ENCODE results near the gene CT47C1.
"Not testable (repeated sequence)": the region's sequence is repeated elsewhere in the genome, so short reads cannot be mapped to it uniquely, and the experiment has no call there.

The CT47C1 gene
- 0 to 0.07 (median 0) reads per million in 18 experiments for total RNA-seq

DNA sequence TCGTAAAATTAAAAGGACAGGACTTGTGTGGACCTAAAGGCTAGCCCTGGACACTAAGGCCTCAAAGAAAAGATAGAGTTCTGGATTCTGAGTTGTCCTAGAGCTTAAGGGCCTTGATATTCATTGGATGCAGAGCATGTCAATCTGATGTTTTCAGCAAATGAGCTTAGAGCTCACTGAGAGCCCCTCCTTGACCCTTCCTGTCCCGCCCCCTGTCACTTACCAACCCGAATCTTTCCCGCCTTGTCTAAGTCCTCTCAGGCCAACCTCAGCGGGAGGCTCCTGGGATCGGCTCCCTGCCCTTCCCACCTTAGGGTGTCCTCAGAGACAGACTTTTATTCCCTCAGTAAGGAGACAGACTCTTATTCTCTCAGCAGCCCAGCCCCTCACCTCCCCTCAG is at the start of gene CT47C1:
TSS of gene CT47C1 (plus strand) at position 250 of the 400 bp plus-strand sequence. CDS start 233 bp downstream, outside the sequence.
- DNase-seq: no peak

DNA sequence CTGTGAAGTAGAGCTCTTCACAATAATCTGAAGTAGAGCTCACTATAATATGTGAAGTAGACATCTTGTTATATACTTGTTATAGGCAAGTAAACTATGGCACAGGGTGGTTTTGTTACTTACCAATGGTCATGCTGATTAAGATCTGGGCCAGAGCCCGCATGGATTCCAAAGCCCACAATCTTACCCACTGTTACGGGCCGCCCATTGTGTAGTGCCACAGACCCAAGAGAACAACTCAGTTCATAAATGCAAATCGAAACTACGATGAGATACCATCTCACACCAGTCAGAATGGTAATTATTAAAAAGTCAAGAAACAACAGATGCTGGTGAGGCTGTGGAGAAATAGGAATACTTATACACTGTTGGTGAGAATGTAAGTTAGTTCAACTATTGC is 46.9 kb upstream of the CT47C1 start:
- no peak for DNase-seq

DNA sequence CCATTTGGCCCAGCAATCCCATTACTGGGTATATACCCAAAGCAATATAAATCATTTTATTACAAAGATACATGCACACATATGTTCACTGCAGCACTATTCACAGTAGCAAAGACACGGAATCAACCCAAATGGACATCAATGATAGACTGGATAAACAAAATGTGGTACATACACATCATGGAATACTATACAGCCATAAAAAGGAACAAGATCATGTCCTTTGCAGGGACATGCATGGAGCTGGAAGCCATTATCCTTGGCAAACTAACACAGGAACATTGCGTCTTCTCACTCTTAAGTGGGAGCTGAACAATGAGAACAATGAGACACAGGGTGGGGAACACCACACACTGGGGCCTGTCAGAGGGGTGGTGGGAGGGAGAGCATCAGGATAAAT is 46.4 kb upstream of the CT47C1 start:
- not testable (repeated sequence) for DNase-seq

DNA sequence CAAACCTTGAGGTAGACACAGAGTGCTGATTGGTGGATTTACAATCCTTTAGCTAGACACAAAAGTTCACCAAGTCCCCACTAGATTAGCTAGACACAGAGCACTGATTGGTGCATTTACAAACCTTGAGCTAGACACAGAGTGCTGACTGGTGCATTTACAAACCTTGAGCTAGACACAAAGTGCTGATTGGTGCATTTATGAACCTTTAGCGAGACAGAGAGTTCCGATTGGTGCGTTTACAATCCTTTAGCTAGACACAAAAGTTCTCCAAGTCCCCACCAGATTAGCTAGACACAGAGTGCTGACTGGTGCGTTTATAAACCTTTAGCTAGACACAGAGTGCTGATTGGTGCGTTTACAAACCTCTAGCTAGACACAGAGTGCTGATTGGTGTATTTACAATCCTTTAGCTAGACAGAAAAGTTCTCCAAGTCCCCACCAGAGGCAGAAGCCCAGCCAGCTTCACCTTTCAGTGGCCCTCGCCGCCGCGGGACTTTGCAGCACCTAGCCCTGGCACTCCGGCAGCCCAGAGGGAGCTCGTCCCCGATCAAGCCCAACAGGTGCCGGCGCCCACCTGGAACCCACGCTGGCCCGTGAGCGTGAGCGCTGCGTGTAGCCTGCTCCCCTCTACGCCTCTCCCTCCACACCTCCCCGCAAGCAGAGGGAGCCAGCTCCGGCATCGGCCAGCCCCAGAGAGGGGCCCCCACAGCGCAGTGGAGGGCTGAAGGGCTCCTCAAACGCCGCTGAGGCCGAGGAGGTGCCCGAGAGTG is 44.6 kb upstream of the CT47C1 start:
- not testable (repeated sequence) for DNase-seq

DNA sequence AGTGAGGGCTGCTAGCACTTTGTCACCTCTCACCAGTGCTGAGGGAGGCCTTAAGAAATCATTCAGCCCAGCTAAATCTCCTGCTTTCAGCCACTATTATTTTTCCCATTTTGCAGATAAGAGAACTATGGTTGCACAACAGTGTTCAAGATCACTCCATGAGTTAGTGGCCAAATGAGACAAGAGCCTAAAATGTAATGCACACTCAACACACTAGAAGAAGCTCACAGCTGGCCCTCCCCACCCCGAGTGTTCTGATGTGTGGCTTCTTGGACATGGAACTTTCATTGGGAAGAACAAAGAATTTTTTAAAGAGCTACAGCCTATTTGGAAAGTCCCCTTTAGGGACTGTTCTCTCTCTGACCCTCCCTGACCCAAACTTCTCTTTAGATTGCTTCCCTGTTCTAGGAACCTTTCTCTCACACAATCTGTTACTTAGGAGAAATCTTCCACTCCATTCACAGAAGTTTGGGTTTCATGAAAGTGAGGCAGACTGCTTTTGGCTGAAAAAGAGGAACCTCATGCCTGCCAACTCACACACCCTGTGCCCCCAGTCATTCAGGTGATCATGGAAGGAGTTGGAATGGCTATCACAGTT is 44.0 kb upstream of the CT47C1 start:
- DNase-seq: peak; percentile 42 to 50

DNA sequence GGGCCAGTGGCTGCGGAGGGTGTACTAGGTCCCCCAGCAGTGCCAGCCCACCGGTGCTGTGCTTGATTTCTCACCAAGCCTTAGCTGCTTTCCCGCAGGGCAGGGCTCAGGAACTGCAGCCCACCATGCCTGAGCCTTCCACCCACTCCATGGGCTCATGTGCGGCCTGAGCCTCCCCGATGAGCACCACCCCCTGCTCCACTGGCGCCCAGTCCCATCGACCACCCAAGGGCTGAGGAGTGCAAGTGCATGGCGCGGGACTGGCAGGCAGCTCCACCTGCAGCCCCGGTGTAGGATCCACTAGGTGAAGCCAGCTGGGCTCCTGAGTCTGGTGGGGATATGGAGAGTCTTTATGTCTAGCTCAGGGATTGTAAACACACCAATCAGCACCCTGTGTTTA is 43.1 kb upstream of the CT47C1 start:
- not testable (repeated sequence) for DNase-seq

DNA sequence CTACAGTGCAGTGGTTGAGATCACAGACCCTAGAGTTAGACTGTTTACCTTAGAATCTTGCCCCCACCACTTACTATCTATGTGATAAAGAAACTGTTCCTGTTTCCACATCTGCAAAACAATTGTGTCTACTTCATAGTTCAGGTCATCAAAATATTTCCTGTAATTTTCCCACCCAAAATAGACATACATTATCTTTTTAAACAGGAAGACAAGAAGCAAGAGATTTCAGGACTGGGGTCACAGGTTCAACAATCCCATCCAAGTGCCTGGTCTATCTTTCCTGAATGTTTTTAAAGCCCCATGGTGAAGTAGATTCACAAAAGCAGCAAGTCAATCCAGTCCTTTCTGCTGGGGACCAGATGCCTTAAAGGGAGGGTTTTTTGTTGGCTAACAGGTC is 41.8 kb upstream of the CT47C1 start:
- no peak for DNase-seq

DNA sequence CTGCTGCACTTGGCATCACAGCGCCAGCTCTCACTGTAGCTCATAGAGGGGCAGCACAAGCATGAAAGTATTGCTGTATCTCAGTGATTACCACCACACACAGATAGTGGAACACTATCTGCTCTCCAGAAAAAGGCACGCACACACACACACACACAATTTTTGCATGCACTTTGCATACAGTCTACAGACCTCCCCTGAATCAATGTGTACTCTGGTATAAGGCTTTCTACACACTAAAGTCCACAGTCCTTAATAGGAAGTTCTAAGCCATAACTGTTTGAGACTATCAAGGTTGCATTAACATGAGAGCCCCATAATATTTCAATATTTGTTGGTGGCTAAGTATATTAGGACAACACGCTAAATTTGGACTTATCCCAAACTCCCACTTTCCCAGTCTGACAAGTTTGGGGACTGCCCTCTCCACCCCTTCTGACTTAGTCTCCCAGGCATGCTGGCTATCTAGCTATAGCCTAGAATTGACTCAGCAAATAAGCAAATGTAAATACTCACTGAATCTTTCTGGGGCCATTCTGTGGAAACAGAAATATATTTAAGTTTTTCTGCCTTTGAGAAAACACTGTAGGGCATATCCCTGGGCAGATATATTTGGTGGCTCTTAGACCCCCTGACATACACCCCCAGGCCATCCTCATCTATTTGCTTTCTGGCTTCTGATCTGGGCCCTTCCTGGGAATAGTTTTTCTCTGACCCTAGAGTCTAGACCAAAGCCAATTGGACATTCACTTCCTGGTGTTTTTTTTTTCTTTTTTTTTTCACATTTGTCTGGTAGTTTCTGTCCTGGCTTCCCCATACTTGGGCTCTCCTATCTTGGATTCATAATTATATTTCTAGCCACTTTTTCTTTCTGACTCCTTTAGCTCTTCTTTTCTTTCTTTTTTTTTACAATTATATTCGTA is 36.4 kb upstream of the CT47C1 start:
- no peak for DNase-seq

DNA sequence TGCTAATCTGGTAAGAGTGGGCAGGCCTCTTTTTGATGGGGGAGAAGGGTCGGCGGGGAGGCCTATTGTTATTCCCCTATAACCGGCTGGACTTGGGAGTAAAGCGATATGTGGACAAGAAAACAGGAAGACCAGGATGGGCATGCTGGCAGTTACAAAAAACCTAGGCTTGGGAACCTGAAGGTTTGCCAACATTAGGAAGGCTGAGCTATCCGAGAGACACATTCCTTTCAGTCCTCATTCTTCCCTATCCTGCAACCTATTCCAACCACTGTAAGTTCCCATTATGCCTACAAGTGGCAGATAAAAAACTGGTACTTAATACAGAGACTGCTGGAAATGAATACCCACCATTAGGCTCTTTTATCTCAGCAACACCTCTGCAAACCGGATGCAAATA is 32.4 kb upstream of the CT47C1 start:
- no peak for DNase-seq

DNA sequence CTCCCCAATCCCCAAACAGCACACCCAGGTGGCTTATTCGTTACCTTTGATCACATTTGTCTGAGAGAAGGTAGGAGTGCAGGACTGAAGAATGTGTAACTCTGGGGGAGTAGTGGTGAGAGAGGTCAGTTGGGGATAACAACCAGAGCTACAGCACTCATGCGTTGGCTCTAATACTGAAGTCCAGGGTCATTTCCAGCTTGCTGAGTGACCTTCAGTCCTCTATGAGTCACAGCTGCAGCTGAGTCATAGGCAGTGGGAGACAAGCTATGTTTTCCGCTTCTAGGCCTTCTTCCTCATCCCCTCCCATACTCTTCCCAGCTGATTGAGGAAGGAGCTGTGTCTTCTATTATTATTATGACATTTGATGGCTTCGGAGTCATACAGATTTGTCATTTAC is 31.6 kb upstream of the CT47C1 start:
- peak; percentile 73 to 89 for DNase-seq

DNA sequence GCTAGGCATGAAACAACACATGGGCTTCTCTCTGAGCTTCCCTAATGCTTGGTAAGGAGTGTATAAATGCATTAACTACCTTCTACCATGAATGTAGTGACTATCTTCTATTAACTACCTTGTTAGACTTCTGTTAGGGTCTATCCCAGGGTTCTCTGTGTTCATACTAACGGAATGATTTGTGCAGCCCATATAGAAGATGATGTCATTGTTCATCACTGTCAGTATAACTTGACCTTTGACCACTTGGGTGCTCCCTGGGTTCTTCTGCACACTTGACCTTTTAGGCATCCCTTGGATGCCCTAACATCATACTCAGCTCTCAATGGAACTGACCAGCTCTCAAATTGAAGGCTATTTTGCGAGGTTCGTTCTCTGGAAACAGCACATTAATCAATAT is 30.8 kb upstream of the CT47C1 start:
- DNase-seq: no peak

DNA sequence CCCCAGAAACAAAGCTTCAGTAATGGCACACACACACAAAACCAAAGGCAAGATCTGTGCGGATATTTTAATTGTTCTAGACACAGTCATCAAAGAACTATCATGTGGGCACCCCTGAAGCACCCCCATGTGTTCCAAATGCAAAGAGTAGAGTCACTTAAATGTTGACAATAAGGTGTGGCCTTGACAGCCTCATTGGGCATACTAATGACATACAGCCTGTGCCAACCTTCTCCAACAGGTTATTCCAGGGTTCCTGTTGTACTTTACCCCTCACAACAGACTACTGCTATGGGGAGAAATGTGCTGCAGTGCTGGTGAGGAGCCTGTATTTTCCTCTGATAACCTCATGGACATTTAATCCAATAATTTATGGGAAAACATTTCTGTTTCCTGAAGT is 29.8 kb upstream of the CT47C1 start:
- no peak for DNase-seq

DNA sequence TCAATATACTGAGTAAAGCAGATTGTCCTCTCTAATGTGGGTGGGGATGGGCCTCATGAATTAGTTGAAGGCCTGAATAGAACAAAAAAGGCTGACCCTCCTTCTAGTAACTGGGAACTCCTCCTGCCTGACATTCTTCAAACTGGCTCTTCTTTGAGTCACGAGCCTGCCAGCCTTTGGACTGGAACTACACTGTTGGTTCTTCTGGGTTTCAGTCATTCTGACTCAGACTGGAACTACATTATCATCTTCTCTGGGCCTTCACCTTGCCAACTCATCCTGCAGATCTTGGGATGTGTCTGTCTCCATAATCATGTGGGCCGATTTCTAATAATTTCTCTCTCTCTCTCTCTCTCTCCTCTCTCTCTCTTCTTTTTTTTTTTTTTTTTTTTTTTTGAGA is 26.9 kb upstream of the CT47C1 start:
- no peak for DNase-seq

DNA sequence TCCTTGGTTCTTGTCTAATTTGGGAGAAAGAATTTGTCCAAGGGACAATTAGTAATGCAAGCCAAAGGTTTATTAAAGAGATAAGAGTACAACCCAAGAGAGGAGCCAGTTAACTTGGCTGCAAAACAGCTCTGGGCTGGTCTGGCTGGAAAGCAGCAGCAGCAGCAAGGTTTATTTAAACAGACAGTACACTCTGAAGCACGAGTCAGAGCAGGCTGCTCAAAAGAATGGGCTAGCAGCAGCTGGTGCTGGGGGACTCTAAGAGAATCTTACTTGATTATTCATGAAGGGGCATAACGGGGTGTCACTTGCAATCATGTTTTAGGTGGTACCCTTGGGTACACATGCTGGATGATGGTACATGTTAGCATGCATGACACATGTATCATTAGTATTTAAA is 17.1 kb upstream of the CT47C1 start:
- DNase-seq: no peak

DNA sequence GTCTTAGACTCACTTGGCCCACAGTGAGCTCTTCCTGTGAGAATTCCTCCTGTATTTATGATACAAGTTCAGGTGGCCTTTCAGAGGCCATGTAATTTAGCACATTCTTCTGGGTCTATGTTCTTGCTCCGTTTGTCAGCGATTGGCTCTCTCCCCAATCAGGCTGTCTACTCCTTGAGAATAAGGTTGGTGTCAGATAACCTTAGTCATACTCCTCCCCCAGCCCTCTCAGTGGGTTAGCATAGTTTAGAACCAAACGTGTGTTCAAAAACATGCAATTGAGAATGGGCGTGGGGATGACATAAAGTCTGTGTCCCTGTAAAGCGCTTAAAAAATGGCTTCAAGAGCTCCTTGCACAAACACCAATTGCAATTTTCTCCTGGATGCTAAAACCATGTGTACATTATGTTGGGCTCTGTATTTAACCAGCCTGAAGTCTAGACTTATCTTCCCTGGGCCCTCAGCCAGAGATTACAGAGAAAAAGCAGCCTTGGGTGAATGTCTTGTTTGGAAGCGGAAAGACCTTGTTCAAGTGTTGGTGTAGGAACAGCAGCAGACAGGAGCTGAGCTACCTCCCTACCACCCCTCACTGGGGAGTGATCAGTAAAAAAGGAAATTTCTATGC is 9.9 kb upstream of the CT47C1 start:
- DNase-seq: no peak

DNA sequence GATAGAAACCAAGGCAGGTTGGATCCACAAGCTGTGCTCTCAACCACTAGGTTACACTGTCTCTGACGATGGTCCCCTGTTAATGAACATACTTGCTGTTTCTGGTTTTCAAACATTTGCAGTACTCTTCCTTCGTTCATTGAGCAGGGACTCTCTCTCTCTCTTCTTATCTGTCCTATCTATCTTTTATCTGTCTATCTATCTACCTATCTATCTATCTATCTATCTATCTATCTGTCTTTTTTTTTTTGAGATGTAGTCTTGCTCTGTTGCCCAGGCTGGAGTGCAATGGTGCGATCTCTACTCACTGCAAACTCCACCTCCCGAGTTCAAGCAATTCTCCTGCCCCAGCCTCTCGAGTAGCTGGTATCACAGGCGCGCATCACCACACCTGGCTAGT is 9.4 kb upstream of the CT47C1 start:
- no peak for DNase-seq

DNA sequence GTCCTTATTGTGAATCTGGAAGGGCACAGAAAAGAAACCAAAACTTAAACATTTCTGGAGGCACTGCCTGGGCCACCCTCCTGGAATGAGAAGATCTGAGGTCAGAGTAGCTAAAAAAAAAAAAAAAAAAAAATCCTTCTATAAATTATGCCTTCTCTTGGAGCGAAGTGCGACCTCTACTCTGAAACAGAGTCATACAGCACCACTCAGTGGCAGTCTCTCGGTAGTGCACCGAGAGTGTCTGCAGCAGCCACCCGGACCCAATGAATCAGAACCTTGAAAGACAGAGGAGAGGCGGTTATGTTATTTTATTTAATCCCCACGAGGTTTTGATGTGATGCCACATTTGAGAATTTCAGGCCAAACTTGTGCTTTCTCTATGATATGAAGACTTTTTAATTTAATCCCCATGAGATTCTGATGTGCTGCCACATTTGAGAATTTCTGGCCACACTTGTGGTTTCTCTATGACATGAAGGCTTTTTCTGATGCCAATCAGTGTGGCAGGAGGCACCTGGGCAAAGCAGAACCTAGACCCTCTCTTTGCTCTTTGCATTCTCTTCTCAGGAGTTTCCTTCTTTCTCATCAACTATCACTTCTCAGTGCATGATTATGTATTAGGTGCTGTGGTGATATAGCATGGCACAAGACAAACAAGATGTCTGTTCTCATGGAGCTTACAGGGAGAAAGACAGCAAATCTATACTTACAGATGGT is 5.6 kb upstream of the CT47C1 start:
- peak; percentile 59 to 66 for DNase-seq

DNA sequence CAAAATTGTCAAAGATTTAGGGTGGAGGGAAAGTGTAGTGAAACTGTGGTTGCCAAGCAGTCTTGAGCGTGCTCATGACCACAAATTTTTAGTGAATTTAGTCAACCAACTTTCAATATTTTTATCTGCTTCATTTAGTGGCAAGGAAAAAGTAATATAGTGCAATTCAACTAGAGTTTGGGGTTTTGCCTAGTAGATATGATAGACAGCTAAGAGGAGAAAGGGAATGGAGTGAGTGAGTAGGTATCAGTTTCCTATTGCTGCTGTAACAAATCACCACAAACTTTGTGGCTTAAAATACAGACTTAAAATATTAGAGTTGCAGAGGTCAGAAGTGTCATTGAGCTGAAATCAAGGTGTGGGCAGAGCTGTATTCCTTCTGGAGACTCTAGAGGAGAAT is 3.7 kb upstream of the CT47C1 start:
- no peak for DNase-seq

DNA sequence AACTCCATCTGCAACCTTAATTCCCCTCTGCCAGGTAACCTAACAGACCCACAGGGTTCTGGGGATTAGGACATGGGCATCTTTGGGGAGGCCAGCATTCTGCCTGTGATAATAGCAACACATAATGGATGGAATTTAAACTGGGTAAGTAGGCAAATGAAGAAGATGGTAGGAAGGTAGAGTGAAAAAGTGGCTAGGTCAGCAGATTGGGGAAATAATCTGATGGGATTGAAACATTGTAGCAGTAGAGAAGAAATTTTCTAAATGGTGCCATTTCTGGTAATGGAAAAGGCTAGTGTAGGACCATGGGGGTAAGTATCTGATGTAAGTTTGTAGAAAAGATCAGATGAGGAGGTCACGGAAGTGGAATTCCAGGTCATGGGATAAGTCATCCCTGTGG is 3.0 kb upstream of the CT47C1 start:
- DNase-seq: no peak

DNA sequence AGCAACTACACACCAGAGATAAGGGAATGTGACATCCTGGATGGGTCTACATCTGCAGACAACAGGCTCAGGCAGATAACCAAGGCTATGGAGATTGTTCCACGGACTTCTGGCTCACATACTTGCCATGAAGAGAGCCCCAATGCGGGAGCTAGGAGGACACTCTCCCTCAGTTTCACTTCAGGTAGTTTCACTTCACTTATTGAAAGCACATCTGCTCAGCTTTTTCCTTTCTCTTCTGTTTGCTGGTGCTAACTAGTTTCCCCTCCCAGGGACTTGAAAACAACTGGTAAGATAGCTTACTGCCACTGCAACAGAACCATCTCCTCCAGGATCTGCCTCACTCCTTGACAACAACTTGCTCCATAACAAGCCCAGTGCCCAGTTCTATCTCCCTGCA is 1.4 kb upstream of the CT47C1 start:
- no peak for DNase-seq

DNA sequence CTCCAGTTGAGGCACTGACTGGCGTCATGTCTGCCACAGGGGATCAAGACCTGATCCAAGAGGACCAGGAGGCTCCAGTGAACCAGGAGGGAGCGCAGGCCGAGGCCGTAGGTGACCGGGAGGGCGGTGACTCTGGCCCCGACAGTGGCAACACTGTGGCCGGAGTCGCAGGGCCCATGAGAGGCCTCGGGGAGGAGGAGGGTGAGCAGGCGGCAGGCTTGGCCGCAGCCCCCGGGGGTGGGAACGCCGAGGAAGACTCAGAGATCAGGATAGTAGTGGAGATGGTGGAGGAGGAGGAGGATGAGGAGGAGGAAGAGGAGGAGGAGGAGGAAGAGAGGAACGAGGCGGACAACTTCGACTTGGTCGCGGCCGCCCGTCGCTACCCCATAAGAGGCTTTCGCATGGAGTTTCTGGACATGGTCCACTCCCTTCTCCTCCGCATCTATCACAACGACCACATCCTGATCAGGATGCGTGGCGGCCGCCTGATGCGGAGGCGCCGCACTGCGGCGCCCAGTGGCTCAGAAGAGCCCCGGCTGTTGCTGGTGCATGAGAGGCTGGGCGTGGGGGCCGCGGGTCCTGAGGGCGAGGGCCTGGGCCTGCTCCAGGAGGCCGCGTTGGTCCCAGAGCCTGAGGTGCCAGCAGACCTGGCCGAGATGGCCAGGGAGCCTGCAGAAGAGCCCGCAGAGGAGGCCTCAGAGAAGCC is 560 bp downstream of the CT47C1 start:
- DNase-seq: no peak

DNA sequence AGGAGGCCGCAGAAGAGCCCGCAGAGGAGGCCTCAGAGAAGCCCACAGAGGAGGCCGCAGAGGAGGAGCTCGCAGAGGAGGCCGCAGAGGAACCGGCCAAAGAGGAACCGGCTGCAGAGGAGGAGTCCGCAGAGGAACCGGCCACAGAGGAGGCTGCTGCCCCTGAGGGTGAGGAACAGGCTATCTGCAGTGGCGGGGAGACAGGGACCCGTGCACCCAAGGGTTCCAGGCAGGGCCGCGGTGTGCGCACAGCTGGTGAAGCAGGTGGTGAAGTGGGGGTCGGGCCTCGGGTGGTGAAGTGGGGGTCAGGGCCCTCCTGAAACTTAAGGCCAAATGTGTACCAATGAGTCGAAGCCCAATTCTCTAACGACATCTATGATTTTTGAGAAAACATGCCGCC is 1.1 kb downstream of the CT47C1 start:
- no peak for DNase-seq

Data from inflammatory macrophage (primary cell).